NCI-H128 (cell line): Measurements from ENCODE around the gene RAD51B.

Experiments
- DNase-seq: peaks from one replicate; lab custom pipeline; 2025; ENCODE audit not compliant: unreplicated experiment; lab: John Stamatoyannopoulos, UW

Gene RAD51B

GRCh38 chr14:68636597-68636996, 817.0 kb downstream of the RAD51B start:
- DNase-seq: no peak

GRCh38 chr14:68637106-68638021, 817.8 kb downstream of the RAD51B start:
- no peak for DNase-seq

- no peak for DNase-seq
Observed at GRCh38 chr14:68638141-68638999, 818.8 kb downstream of the RAD51B start.

GRCh38 chr14:68639000-68639757, 819.6 kb downstream of the RAD51B start:
- DNase-seq: no peak

- no peak for DNase-seq
Observed at GRCh38 chr14:68639758-68640574, 820.4 kb downstream of the RAD51B start.

GRCh38 chr14:68643673-68644072, 824.1 kb downstream of the RAD51B start:
- DNase-seq: no peak

GRCh38 chr14:68644101-68644500, 824.5 kb downstream of the RAD51B start:
- no peak for DNase-seq

GRCh38 chr14:68645371-68645770, 825.8 kb downstream of the RAD51B start:
- no peak for DNase-seq

GRCh38 chr14:68649476-68650189, 830.1 kb downstream of the RAD51B start:
- DNase-seq: no peak

GRCh38 chr14:68650404-68650994, 830.9 kb downstream of the RAD51B start:
- DNase-seq: no peak

GRCh38 chr14:68651075-68651474, 831.5 kb downstream of the RAD51B start:
- no peak for DNase-seq

- DNase-seq: no peak
Observed at GRCh38 chr14:68651652-68652432, 832.3 kb downstream of the RAD51B start.

GRCh38 chr14:68652433-68652690, 832.8 kb downstream of the RAD51B start:
- DNase-seq: no peak

- no peak for DNase-seq
Observed at GRCh38 chr14:68653108-68653507, 833.5 kb downstream of the RAD51B start.

- no peak for DNase-seq
Observed at GRCh38 chr14:68653804-68654203, 834.2 kb downstream of the RAD51B start.

- no peak for DNase-seq
Observed at GRCh38 chr14:68654471-68654941, 834.9 kb downstream of the RAD51B start.

GRCh38 chr14:68655021-68655831, 835.6 kb downstream of the RAD51B start:
- DNase-seq: no peak

- DNase-seq: no peak
Observed at GRCh38 chr14:68655911-68656316, 836.3 kb downstream of the RAD51B start.
